ENCODE measurements around the gene NAT14. TPM values are rescaled to one million over a fixed set of nuclear protein-coding genes. Genes with fewer than 3 reads are reported as not detected.
"Not testable (repeated sequence)": the region's sequence is repeated elsewhere in the genome, so short reads cannot be mapped to it uniquely, and the experiment has no call there.

NAT14 gene
- total RNA-seq, 1 experiment from 2014 or later = 49.6 TPM

DNA sequence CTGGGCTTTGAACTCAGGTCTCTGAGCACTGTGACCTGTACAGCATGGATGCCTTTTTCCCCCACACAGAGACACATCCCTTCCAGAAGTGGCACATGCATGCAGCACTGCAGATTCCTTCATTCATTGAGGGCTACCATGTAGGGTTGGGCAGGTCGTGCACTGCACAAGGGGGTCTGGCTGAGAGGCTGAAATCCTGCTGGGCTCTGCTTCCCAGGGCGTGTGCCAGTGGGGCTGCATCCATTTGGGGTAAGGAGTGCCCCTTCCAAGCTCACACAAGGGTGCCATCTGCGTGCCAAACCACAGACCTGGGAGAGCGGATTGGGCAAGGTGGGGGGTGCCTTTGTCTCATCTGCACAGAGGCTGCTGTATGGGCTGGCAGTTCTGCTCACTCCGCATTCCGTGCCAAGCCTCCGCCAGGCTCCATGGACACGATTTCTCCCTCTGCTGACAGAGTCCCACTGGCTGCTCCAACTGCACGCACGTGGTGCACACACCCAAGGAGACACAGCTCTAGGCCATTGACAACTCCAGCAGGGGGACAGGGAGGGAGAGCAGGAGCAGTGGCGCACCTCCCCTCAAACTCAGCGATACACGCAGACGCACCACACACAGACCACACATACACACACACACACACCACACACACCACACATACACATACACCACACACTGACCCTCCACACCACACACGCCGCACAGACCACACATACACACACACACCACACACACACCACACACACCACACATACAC is 37.4 kb upstream of the NAT14 start:
- no peaks in the 10 kb centered on the region for H3K27me3 Mint-ChIP-seq (ENCODE audit: unreplicated experiment)
- intact Hi-C loops (cut with micrococcal nuclease; ENCODE audit: unreplicated experiment) = no loop called here
- CTCF ChIA-PET = interaction anchor here (0.6 to 0.7 kb wide), 2 partner anchors 26 to 480 kb away, joined by 3 to 6 read pairs; no protein-coding TSS in a partner anchor
- BruUV-seq (replicated peaks) = no TSS peak
- H3K9me3 Mint-ChIP-seq (ENCODE audit: low read depth, unreplicated experiment) = no peaks in the 10 kb centered on the region
- peak; percentile 58 for DNase-seq
- no peak overlapping the region for H3K27ac Mint-ChIP-seq (ENCODE audit: unreplicated experiment)
- no peaks in the 10 kb centered on the region for H3K4me1 Mint-ChIP-seq (ENCODE audit: low read depth, unreplicated experiment)
- no peak for TF ChIP-seq CTCF (IDR thresholded peaks at IDR 0.05; ENCODE audit: unreplicated experiment)
- no peak overlapping the region for H3K4me3 Mint-ChIP-seq (ENCODE audit: low read depth, unreplicated experiment)
- peaks cover 7% of the 10 kb centered on the region for H3K36me3 Mint-ChIP-seq (ENCODE audit: insufficient read depth, unreplicated experiment)

GRCh38 chr19:55448175-55448490 is 36.9 kb upstream of the NAT14 start:
- peaks cover 11% of the 10 kb centered on the region for H3K36me3 Mint-ChIP-seq (ENCODE audit: insufficient read depth, unreplicated experiment)
- BruUV-seq (replicated peaks); intact Hi-C loops (cut with micrococcal nuclease; ENCODE audit: unreplicated experiment); H3K4me1 Mint-ChIP-seq (ENCODE audit: low read depth, unreplicated experiment); CTCF ChIA-PET; DNase-seq; H3K27me3 Mint-ChIP-seq (ENCODE audit: unreplicated experiment); H3K4me3 Mint-ChIP-seq (ENCODE audit: low read depth, unreplicated experiment); H3K9me3 Mint-ChIP-seq (ENCODE audit: low read depth, unreplicated experiment); H3K27ac Mint-ChIP-seq (ENCODE audit: unreplicated experiment): not testable (repeated sequence)

- H3K27me3 Mint-ChIP-seq (ENCODE audit: unreplicated experiment) = peaks cover 17% of the 10 kb centered on the region
- peaks cover 16% of the 10 kb centered on the region for H3K36me3 Mint-ChIP-seq (ENCODE audit: insufficient read depth, unreplicated experiment)
- H3K9me3 Mint-ChIP-seq (ENCODE audit: low read depth, unreplicated experiment) = no peaks in the 10 kb centered on the region
- H3K4me3 Mint-ChIP-seq (ENCODE audit: low read depth, unreplicated experiment) = no peak overlapping the region
- CTCF ChIA-PET = interaction anchor here (0.6 kb wide), 1 partner anchor 245 kb away, joined by 4 read pairs; no protein-coding TSS in a partner anchor
- H3K4me1 Mint-ChIP-seq (ENCODE audit: low read depth, unreplicated experiment) = no peaks in the 10 kb centered on the region
- no peak for DNase-seq
- no TSS peak for BruUV-seq (replicated peaks)
- TF ChIP-seq CTCF (IDR thresholded peaks at IDR 0.05; ENCODE audit: unreplicated experiment) = no peak
- H3K27ac Mint-ChIP-seq (ENCODE audit: unreplicated experiment) = no peak overlapping the region
- intact Hi-C loops (cut with micrococcal nuclease; ENCODE audit: unreplicated experiment) = no loop called here
Measured at GRCh38 chr19:55449469-55449868, 35.5 kb upstream of the NAT14 start.

DNA sequence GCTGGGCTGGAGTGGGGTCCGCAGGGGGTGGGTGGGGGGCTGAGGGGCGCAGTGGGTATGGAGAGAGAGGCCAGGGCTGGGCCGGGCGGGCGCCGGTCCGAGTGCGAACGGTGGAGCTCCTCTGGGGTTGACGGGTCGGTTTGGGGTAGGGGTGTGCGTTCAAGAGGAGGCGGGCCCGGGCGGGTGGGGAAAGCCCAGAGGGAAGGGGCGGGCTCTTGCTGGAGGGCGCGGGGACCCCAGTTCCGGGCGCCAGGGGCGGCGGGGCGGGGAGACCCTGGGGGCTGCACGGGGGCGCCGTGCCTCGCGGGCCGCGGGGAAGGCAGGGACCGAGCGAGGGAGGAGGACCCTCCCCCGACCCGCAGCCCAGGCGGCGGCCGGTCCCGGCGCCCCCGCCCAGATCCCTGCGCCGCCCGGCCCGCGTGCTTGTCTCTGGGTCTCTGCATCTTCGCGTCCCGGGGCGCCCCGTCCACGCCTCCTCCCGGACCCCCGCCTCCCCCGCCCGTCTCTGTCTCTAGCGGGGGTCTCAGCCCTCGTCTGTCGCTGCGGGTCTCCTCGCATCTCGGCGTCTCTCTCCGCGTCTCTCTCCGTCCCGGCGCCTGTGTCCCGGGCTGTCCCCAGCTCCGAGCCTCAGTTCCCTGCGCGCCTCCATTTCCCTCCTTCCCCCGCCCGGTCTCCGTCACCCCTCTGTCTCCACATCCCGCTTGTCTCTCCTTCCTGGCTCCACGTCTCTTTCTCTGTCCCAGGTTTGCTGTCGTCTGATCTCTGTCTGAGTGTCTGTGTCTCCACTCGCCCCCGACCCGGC is 33.6 kb upstream of the NAT14 start:
- TF ChIP-seq CTCF (IDR thresholded peaks at IDR 0.05; ENCODE audit: unreplicated experiment) = no peak
- DNase-seq = no peak
- H3K4me3 Mint-ChIP-seq (ENCODE audit: low read depth, unreplicated experiment) = no peak overlapping the region
- BruUV-seq (replicated peaks) = no TSS peak
- no peaks in the 10 kb centered on the region for H3K4me1 Mint-ChIP-seq (ENCODE audit: low read depth, unreplicated experiment)
- no peaks in the 10 kb centered on the region for H3K9me3 Mint-ChIP-seq (ENCODE audit: low read depth, unreplicated experiment)
- peaks cover 17% of the 10 kb centered on the region for H3K27me3 Mint-ChIP-seq (ENCODE audit: unreplicated experiment)
- intact Hi-C loops (cut with micrococcal nuclease; ENCODE audit: unreplicated experiment) = no loop called here
- H3K27ac Mint-ChIP-seq (ENCODE audit: unreplicated experiment) = no peak overlapping the region
- CTCF ChIA-PET = no interaction called here
- peaks cover 16% of the 10 kb centered on the region for H3K36me3 Mint-ChIP-seq (ENCODE audit: insufficient read depth, unreplicated experiment)

Data from Calu3 (cell line).